PC-9 (cell line): ENCODE measurements around the gene AGAP9.
"Not testable (repeated sequence)": the region's sequence is repeated elsewhere in the genome, so short reads cannot be mapped to it uniquely, and the experiment has no call there.

Experiments used
- EZH2 ChIP-seq: fragments of 200-600 bp; sonication (generic); IDR thresholded peaks from 2 replicates; pipeline ENCODE4 v1.8.0; 2017; ENCODE audit warnings: antibody characterized with exemption, low read depth
- TF ChIP-seq, protein P1 (sequence below): fragments of 200-600 bp; sonication (generic); conservative IDR thresholded peaks from 2 replicates; pipeline ENCODE4 v1.6.1; 2017; ENCODE audit warnings: mixed run types, antibody characterized with exemption, mild to moderate bottlenecking, moderate library complexity

DNA sequence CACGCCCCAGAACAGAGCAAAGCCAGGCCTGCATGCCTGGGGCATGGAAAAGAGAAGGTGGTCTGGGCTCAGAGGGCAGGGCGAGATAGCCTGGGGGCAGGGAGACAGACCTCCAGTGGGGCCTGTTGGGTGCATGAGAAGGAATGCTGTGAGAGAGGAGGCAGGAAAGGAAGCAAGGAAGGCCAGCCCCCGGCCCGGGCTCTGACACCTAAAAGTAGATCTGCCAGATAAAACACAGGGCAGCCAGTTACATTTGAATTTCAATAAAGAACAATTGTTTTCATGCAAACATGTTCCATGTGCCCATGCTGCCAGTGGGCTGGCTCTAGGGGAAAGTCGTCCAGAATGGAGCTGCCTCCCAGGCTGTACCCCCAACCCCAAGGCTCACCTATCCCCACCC is 45.3 kb downstream of the AGAP9 start:
- TF ChIP-seq, protein P1, sequence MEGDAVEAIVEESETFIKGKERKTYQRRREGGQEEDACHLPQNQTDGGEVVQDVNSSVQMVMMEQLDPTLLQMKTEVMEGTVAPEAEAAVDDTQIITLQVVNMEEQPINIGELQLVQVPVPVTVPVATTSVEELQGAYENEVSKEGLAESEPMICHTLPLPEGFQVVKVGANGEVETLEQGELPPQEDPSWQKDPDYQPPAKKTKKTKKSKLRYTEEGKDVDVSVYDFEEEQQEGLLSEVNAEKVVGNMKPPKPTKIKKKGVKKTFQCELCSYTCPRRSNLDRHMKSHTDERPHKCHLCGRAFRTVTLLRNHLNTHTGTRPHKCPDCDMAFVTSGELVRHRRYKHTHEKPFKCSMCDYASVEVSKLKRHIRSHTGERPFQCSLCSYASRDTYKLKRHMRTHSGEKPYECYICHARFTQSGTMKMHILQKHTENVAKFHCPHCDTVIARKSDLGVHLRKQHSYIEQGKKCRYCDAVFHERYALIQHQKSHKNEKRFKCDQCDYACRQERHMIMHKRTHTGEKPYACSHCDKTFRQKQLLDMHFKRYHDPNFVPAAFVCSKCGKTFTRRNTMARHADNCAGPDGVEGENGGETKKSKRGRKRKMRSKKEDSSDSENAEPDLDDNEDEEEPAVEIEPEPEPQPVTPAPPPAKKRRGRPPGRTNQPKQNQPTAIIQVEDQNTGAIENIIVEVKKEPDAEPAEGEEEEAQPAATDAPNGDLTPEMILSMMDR = not testable (repeated sequence)
- TF ChIP-seq EZH2 = not testable (repeated sequence)
